NCI-H1092 (cell line): Measurements from ENCODE around the gene MAPK6.
A peak's percentile ranks its signal among the peaks of the same experiment; 100 is the strongest.

ENCODE experiments used
- DNase-seq: peaks from one replicate; lab custom pipeline; 2025; lab: John Stamatoyannopoulos, UW

MAPK6 gene

GRCh38 chr15:52010633-52011595 lies 8.1 kb upstream of the MAPK6 start:
- no peak for DNase-seq

GRCh38 chr15:52011711-52012144 lies 7.3 kb upstream of the MAPK6 start:
- peak; percentile 39 for DNase-seq

GRCh38 chr15:52012210-52012609 lies 6.8 kb upstream of the MAPK6 start:
- no peak for DNase-seq

- DNase-seq: no peak
Observed at GRCh38 chr15:52013151-52013791, 5.7 kb upstream of the MAPK6 start.

- no peak for DNase-seq
Observed at GRCh38 chr15:52014616-52015015, 4.4 kb upstream of the MAPK6 start.

- DNase-seq: no peak
Observed at GRCh38 chr15:52016316-52016715, 2.7 kb upstream of the MAPK6 start.

GRCh38 chr15:52018244-52018643 lies 775 bp upstream of the MAPK6 start:
- no peak for DNase-seq

- DNase-seq: peak; percentile 25
Observed at GRCh38 chr15:52019394-52020220, 588 bp downstream of the MAPK6 start.

GRCh38 chr15:52020221-52021085 lies 1.4 kb downstream of the MAPK6 start:
- DNase-seq: no peak

- no peak for DNase-seq
Observed at GRCh38 chr15:52021128-52021671, 2.2 kb downstream of the MAPK6 start.

- DNase-seq: no peak
Observed at GRCh38 chr15:52021892-52022540, 3.0 kb downstream of the MAPK6 start.

GRCh38 chr15:52023169-52023922 lies 4.3 kb downstream of the MAPK6 start:
- no peak for DNase-seq

GRCh38 chr15:52028431-52029093 lies 9.5 kb downstream of the MAPK6 start:
- no peak for DNase-seq

- DNase-seq: no peak
Observed at GRCh38 chr15:52030010-52030409, 11.0 kb downstream of the MAPK6 start.

GRCh38 chr15:52031556-52031955 lies 12.5 kb downstream of the MAPK6 start:
- no peak for DNase-seq

- no peak for DNase-seq
Observed at GRCh38 chr15:52037889-52038505, 19.0 kb downstream of the MAPK6 start.

GRCh38 chr15:52039925-52040781 lies 21.1 kb downstream of the MAPK6 start:
- DNase-seq: no peak
